ENCODE data around the gene ATP1A2.

DNA sequence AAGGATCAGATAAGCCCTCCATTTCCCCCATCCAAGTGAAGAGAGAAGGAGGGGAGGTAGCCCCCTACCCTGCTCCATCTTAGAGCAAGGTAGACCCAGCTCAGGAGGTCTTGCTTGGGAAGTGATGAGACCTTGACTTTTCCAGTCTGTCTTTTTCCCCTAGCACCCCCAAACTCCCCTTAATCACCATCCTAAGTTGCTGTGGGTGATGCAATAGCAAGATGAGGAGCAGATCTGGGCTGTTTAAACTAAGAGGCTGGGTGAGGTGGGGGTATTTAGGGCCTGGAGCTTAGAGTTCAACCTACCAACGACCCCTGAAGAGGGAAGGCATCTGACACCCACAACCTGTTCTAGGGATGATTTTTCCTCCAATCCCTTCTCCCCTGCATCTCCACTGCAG lies 1.7 kb downstream of the ATP1A2 start:
- TF ChIP-seq, protein P1, sequence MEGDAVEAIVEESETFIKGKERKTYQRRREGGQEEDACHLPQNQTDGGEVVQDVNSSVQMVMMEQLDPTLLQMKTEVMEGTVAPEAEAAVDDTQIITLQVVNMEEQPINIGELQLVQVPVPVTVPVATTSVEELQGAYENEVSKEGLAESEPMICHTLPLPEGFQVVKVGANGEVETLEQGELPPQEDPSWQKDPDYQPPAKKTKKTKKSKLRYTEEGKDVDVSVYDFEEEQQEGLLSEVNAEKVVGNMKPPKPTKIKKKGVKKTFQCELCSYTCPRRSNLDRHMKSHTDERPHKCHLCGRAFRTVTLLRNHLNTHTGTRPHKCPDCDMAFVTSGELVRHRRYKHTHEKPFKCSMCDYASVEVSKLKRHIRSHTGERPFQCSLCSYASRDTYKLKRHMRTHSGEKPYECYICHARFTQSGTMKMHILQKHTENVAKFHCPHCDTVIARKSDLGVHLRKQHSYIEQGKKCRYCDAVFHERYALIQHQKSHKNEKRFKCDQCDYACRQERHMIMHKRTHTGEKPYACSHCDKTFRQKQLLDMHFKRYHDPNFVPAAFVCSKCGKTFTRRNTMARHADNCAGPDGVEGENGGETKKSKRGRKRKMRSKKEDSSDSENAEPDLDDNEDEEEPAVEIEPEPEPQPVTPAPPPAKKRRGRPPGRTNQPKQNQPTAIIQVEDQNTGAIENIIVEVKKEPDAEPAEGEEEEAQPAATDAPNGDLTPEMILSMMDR (conservative IDR thresholded peaks at IDR 0.05; ENCODE audit: low read depth in 2 of 2): no peak
- TF ChIP-seq EZH2phosphoT487 (IDR thresholded peaks at IDR 0.05; ENCODE audit: unreplicated experiment): no peak
- no peak for TF ChIP-seq CREB1 (CRISPR knock-in tag; IDR thresholded peaks at IDR 0.05; ENCODE audit: low read depth)
- TF ChIP-seq EZH2 (IDR thresholded peaks at IDR 0.05; ENCODE audit: low read depth, unreplicated experiment): no peak
- TF ChIP-seq, protein P2, sequence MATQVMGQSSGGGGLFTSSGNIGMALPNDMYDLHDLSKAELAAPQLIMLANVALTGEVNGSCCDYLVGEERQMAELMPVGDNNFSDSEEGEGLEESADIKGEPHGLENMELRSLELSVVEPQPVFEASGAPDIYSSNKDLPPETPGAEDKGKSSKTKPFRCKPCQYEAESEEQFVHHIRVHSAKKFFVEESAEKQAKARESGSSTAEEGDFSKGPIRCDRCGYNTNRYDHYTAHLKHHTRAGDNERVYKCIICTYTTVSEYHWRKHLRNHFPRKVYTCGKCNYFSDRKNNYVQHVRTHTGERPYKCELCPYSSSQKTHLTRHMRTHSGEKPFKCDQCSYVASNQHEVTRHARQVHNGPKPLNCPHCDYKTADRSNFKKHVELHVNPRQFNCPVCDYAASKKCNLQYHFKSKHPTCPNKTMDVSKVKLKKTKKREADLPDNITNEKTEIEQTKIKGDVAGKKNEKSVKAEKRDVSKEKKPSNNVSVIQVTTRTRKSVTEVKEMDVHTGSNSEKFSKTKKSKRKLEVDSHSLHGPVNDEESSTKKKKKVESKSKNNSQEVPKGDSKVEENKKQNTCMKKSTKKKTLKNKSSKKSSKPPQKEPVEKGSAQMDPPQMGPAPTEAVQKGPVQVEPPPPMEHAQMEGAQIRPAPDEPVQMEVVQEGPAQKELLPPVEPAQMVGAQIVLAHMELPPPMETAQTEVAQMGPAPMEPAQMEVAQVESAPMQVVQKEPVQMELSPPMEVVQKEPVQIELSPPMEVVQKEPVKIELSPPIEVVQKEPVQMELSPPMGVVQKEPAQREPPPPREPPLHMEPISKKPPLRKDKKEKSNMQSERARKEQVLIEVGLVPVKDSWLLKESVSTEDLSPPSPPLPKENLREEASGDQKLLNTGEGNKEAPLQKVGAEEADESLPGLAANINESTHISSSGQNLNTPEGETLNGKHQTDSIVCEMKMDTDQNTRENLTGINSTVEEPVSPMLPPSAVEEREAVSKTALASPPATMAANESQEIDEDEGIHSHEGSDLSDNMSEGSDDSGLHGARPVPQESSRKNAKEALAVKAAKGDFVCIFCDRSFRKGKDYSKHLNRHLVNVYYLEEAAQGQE (IDR thresholded peaks at IDR 0.05; ENCODE audit: unreplicated experiment): no peak
- no peak for TF ChIP-seq JUNB (IDR thresholded peaks at IDR 0.05; ENCODE audit: unreplicated experiment)
- no peak for TF ChIP-seq POLR2AphosphoS5 (IDR thresholded peaks at IDR 0.05; ENCODE audit: low read depth)
- TF ChIP-seq STAT1 (IDR thresholded peaks at IDR 0.05; ENCODE audit: unreplicated experiment): no peak
- TF ChIP-seq, protein P3, sequence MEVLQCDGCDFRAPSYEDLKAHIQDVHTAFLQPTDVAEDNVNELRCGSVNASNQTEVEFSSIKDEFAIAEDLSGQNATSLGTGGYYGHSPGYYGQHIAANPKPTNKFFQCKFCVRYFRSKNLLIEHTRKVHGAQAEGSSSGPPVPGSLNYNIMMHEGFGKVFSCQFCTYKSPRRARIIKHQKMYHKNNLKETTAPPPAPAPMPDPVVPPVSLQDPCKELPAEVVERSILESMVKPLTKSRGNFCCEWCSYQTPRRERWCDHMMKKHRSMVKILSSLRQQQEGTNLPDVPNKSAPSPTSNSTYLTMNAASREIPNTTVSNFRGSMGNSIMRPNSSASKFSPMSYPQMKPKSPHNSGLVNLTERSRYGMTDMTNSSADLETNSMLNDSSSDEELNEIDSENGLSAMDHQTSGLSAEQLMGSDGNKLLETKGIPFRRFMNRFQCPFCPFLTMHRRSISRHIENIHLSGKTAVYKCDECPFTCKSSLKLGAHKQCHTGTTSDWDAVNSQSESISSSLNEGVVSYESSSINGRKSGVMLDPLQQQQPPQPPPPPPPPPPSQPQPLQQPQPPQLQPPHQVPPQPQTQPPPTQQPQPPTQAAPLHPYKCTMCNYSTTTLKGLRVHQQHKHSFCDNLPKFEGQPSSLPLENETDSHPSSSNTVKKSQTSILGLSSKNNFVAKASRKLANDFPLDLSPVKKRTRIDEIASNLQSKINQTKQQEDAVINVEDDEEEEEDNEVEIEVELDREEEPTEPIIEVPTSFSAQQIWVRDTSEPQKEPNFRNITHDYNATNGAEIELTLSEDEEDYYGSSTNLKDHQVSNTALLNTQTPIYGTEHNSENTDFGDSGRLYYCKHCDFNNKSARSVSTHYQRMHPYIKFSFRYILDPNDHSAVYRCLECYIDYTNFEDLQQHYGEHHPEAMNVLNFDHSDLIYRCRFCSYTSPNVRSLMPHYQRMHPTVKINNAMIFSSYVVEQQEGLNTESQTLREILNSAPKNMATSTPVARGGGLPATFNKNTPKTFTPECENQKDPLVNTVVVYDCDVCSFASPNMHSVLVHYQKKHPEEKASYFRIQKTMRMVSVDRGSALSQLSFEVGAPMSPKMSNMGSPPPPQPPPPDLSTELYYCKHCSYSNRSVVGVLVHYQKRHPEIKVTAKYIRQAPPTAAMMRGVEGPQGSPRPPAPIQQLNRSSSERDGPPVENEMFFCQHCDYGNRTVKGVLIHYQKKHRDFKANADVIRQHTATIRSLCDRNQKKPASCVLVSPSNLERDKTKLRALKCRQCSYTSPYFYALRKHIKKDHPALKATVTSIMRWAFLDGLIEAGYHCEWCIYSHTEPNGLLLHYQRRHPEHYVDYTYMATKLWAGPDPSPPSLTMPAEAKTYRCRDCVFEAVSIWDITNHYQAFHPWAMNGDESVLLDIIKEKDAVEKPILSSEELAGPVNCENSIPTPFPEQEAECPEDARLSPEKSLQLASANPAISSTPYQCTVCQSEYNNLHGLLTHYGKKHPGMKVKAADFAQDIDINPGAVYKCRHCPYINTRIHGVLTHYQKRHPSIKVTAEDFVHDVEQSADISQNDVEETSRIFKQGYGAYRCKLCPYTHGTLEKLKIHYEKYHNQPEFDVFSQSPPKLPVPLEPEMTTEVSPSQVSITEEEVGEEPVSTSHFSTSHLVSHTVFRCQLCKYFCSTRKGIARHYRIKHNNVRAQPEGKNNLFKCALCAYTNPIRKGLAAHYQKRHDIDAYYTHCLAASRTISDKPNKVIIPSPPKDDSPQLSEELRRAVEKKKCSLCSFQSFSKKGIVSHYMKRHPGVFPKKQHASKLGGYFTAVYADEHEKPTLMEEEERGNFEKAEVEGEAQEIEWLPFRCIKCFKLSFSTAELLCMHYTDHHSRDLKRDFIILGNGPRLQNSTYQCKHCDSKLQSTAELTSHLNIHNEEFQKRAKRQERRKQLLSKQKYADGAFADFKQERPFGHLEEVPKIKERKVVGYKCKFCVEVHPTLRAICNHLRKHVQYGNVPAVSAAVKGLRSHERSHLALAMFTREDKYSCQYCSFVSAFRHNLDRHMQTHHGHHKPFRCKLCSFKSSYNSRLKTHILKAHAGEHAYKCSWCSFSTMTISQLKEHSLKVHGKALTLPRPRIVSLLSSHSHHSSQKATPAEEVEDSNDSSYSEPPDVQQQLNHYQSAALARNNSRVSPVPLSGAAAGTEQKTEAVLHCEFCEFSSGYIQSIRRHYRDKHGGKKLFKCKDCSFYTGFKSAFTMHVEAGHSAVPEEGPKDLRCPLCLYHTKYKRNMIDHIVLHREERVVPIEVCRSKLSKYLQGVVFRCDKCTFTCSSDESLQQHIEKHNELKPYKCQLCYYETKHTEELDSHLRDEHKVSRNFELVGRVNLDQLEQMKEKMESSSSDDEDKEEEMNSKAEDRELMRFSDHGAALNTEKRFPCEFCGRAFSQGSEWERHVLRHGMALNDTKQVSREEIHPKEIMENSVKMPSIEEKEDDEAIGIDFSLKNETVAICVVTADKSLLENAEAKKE (CRISPR knock-in tag; IDR thresholded peaks at IDR 0.05): no peak
